Esophagus squamous epithelium (tissue), 5 donors: ENCODE results near the gene KCNH1. TPM values are rescaled to one million over a fixed set of nuclear protein-coding genes. Genes with fewer than 3 reads are reported as not detected.

Experiments used
- DNase-seq: peaks from one replicate; lab custom pipeline; 2025; lab: John Stamatoyannopoulos, UW
- H3K27ac ChIP-seq, 4 donors: fragments of 200-600 bp; sonication (generic); one replicate each; pipeline ENCODE4 v1.5.1; 2016 to 2019; ENCODE audit warnings: mild to moderate bottlenecking in 1 of 4
- H3K27me3 ChIP-seq, 4 donors: fragments of 200-600 bp; sonication (generic); 1 replicate in 3 of 4; 2 replicates in 1 of 4; pipeline versions ENCODE4 v1.5.1 to v1.6.0; 2017 to 2021; ENCODE audit warnings: antibody characterized with exemption in 1 of 4
- H3K36me3 ChIP-seq, 3 donors: fragments of 200-600 bp; sonication (generic); one replicate each; pipeline ENCODE4 v1.5.1; 2016 to 2019
- H3K4me1 ChIP-seq, 3 donors: fragments of 200-600 bp; sonication (generic); one replicate each; pipeline ENCODE4 v1.5.1; 2017 to 2019
- H3K4me3 ChIP-seq, 4 donors: fragments of 200-600 bp; sonication (generic); 1 replicate in 3 of 4; 2 replicates in 1 of 4; pipeline ENCODE4 v1.5.1; 2016 to 2019; ENCODE audit warnings: mild to moderate bottlenecking in 2 of 4, moderate library complexity in 1 of 4
- H3K9me3 ChIP-seq, 3 donors: fragments of 200-600 bp; sonication (generic); one replicate each; pipeline ENCODE4 v1.5.1; 2016 to 2019
- POLR2A ChIP-seq, 4 donors: fragments of 450-650 bp; IDR thresholded peaks; one replicate each; pipeline ENCODE4 v1.6.1; 2017; ENCODE audit warnings: antibody characterized with exemption in 4 of 4, mild to moderate bottlenecking in 4 of 4, moderate library complexity in 3 of 4
- WGBS, 2 donors: methylation state at CpG; one replicate each; pipeline ENCODE4 v1.1.5; 2018; 5-methylcytosine and 5-hydroxymethylcytosine counted together
- intact Hi-C: fragments of 100-400 bp; cut with DNase I; formaldehyde crosslinking; loops from one replicate; pipeline ENCODE4 v1.15.0; 2022
- total RNA-seq, 4 donors: library from RNA; depleted of rRNA; stranded (reverse); fragments of >200 nt; gene quantifications; one replicate each; pipeline ENCODE4 v1.1.0, GENCODE V29; 2016
- TF ChIP-seq, protein P1 (sequence below), 6 experiments: fragments of 450-650 bp in 4 of 6; fragments of 200-600 bp in 2 of 6; sonication (generic) in 2 of 6; IDR thresholded peaks; one replicate each; pipeline ENCODE4 v1.5.1; 2016 to 2019; ENCODE audit warnings: antibody characterized with exemption in 6 of 6, mild to moderate bottlenecking in 4 of 6, moderate library complexity in 4 of 6
- donor health status: DM: yes; HTN: yes; CAD: no.

KCNH1 gene
- total RNA-seq, 4 donors from 2014 or later = 0.57 to 1.0 (median 0.83) TPM; not detected in 1

GRCh38 chr1:210731193-210731592 lies 402.8 kb downstream of the KCNH1 start:
- no peak for DNase-seq
- Histone ChIP-seq H3K4me1 (no peaks in the 10 kb centered on the region), H3K4me3 (no peak overlapping the region), H3K27ac (no peak overlapping the region), H3K9me3 (no peaks in the 10 kb centered on the region), H3K27me3 (no peaks in the 10 kb centered on the region), H3K36me3 (no peaks in the 10 kb centered on the region)
- intact Hi-C loops = no loop called here
- 91 to 94% methylated on average over 2 of the region's 2 CpGs for WGBS, 2 donors
- TF ChIP-seq, protein P1, sequence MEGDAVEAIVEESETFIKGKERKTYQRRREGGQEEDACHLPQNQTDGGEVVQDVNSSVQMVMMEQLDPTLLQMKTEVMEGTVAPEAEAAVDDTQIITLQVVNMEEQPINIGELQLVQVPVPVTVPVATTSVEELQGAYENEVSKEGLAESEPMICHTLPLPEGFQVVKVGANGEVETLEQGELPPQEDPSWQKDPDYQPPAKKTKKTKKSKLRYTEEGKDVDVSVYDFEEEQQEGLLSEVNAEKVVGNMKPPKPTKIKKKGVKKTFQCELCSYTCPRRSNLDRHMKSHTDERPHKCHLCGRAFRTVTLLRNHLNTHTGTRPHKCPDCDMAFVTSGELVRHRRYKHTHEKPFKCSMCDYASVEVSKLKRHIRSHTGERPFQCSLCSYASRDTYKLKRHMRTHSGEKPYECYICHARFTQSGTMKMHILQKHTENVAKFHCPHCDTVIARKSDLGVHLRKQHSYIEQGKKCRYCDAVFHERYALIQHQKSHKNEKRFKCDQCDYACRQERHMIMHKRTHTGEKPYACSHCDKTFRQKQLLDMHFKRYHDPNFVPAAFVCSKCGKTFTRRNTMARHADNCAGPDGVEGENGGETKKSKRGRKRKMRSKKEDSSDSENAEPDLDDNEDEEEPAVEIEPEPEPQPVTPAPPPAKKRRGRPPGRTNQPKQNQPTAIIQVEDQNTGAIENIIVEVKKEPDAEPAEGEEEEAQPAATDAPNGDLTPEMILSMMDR (IDR thresholded peaks at IDR 0.05) = no peak
- TF ChIP-seq POLR2A (IDR thresholded peaks at IDR 0.05) = no peak

DNA sequence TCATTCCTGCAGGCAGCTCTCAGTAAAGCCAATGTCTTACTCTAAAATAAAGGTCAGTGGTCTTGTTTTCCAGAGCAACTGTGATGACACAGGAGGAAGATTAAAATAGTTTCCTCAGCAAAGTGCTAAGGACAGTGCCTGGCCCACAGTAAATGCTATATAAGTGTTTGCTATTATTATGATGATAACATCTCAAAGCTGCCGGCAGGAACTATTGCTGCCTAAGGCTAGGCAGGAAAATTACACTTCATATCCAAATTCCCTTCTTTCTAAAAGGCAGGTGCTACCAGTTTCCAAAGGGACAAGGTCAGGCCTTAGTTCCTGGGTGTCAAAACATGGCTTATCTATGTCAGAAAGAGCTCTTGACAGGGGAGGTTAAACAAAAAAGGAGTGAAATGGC lies 403.9 kb downstream of the KCNH1 start:
- WGBS, 2 donors = 58 to 67% methylated on average over 1 of the region's 1 CpG
- Histone ChIP-seq H3K27me3 (no peaks in the 10 kb centered on the region), H3K4me3 (no peak overlapping the region), H3K9me3 (no peaks in the 10 kb centered on the region), H3K27ac (no peak overlapping the region), H3K4me1 (no peaks in the 10 kb centered on the region), H3K36me3 (no peaks in the 10 kb centered on the region)
- DNase-seq = no peak
- no peak for TF ChIP-seq POLR2A (IDR thresholded peaks at IDR 0.05)
- TF ChIP-seq, protein P1 (IDR thresholded peaks at IDR 0.05) = no peak
- intact Hi-C loops = no loop called here

DNA sequence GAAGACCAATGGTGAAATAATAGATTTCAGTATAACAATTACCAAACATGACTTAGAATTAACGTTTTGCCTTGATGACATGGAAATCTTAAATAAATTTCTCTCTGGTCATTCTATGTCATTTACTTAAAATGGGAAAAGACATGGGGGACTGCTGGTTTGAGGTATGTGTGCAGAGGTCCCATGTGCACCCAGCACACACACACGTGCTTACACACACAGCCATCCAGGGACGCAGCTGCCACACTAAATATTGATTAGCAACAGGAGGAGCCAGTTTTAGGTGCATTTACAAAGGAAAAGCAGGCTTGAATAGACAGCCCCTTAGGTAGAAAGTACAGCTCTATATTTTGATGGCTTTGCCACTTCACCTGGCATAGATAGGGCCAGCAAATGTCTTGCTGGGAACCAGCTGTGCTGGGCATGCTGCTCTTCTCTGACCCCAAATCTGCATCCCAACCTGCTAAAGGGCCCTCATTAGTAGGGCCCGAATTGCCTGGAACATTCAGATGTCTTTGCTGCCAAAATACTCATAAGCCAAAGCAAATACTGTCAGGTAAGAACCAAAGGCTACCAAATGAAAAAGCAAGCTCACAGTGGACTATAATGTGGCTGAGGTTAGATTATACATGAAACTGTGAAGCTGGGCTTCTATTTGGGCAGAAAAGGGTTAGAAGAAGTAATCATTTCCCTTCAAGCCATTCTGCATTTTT lies 405.4 kb downstream of the KCNH1 start:
- DNase-seq = no peak
- intact Hi-C loops = no loop called here
- WGBS, 2 donors = 57 to 81% methylated on average over 3 to 4 of the region's 4 CpGs

GRCh38 chr1:210727709-210728108 lies 406.2 kb downstream of the KCNH1 start:
- Histone ChIP-seq H3K4me3 (no peak overlapping the region), H3K4me1 (no peaks in the 10 kb centered on the region), H3K27ac (no peak overlapping the region), H3K9me3 (no peaks in the 10 kb centered on the region), H3K27me3 (no peaks in the 10 kb centered on the region), H3K36me3 (no peaks in the 10 kb centered on the region)
- no peak for TF ChIP-seq POLR2A (IDR thresholded peaks at IDR 0.05)
- TF ChIP-seq, protein P1 (IDR thresholded peaks at IDR 0.05) = no peak
- DNase-seq = no peak
- WGBS, 2 donors = 0 to 48% methylated on average over 1 to 2 of the region's 2 CpGs
- intact Hi-C loops = no loop called here

More for the DNA sequence above, 405.4 kb downstream of the KCNH1 start:
- Histone ChIP-seq H3K27ac (no peak overlapping the region), H3K27me3 (no peaks in the 10 kb centered on the region), H3K36me3 (no peaks in the 10 kb centered on the region), H3K4me3 (no peak overlapping the region), H3K4me1 (no peaks in the 10 kb centered on the region), H3K9me3 (no peaks in the 10 kb centered on the region)
- TF ChIP-seq POLR2A (IDR thresholded peaks at IDR 0.05) = no peak
- TF ChIP-seq, protein P1 (IDR thresholded peaks at IDR 0.05) = no peak

GRCh38 chr1:210726621-210727020 lies 407.3 kb downstream of the KCNH1 start:
- no peak for DNase-seq
- Histone ChIP-seq H3K9me3 (no peaks in the 10 kb centered on the region), H3K36me3 (no peaks in the 10 kb centered on the region), H3K27ac (no peak overlapping the region), H3K27me3 (no peaks in the 10 kb centered on the region), H3K4me1 (no peaks in the 10 kb centered on the region), H3K4me3 (no peak overlapping the region)
- intact Hi-C loops = no loop called here
- 0% methylated on average over 2 of the region's 2 CpGs for WGBS, 2 donors
- TF ChIP-seq, protein P1 (IDR thresholded peaks at IDR 0.05) = no peak
- TF ChIP-seq POLR2A (IDR thresholded peaks at IDR 0.05) = no peak
